ENCODE data around the gene NUP58. TPM values are rescaled to one million over a fixed set of nuclear protein-coding genes. Genes with fewer than 3 reads are reported as not detected.

The NUP58 gene
- total RNA-seq, 1 donor from 2014 or later, result 40.7 TPM

DNA sequence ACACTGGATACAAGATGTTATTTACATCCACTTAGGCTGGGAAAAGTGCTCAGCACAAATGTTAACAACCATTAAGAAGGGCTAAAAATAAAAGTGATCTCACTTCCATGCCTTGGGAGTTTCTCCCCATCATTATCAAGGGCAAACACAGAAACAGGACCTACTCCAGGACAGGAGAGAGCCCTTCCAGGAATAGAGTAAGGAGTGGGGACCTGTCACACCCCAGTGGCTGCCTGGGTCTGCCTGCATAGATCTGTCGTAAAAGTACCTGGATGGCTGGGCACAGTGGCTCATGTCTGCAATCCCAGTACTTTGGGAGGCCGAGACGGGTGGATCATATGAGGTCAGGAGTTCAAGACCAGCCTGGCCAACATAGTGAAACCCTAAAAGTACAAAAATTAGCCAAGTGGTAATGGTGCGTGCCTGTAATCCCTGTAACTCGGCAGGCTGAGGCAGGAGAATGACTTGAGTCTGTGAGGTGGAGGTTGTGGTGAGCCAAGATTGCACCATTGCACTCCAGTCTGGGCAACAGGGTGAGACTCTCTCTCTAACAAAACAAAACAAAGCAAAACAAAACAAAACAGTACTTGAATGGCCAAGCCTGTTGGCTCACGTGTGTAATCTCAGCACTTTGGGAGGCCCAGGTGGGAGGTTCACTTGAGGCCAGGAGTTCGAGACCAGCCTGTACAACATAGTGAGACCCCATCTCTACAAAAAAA lies 76.0 kb downstream of the NUP58 start:
- DNase-seq (ENCODE audit: low read depth in 2 of 2), result no peak

DNA sequence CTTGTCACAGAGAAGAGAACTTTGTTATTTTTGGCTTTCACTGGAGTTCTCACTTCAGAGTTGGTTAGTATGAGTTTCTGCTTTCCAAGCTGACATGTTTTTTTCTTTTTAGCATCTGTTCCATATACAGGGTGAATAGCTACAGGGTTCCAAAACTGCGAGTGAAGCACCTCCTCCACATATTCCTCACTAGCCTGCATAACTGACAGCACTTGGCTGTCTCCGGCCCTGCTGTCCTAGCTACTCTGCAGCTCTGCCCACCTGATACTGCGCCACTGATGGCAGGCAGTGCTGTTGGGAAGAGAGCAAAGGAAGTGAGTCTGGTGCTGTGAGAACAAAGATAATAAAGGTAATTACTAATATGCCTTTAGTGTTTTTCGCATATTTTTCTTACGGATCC lies 77.1 kb downstream of the NUP58 start:
- DNase-seq (ENCODE audit: low read depth in 2 of 2), result no peak

DNA sequence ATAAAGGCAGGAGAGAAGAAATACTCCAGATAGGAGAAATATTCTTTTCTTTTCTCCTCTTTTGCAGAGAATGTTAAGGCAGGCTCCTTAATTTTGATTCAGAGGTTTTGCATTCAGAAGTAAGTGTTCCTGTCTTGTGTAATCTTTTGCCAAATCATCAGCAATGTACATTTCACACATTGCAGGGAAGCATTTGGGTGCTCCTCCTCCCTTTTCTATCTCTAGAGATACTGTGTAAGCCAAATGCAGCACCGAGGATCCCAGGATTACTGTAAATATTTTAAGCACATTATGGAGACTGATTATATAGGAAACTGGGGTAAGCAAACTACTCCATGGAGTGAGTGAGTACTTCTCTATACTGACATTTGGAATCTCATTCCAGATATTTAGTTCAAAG lies 77.6 kb downstream of the NUP58 start:
- no peak for DNase-seq (ENCODE audit: low read depth in 2 of 2)

DNA sequence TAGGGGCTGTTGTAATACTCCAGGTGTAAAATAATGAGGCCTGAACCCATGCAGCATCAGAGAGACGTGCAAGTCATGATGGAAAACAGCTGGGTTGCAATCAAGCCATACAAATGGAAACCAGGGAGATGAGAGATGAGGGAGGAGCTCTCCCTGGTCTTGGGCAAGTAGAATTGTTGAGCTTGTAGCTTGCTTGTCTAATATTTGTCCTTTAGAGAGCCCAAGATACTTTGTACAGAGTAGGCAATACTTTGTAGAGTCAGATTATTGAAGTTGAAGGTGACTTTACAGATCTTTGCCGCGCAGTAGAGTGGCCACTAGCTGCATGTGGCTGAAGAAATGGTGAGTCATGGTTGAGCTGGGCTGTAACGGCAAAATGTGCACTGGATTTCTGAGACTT lies 78.7 kb downstream of the NUP58 start:
- no peak for DNase-seq (ENCODE audit: low read depth in 2 of 2)

DNA sequence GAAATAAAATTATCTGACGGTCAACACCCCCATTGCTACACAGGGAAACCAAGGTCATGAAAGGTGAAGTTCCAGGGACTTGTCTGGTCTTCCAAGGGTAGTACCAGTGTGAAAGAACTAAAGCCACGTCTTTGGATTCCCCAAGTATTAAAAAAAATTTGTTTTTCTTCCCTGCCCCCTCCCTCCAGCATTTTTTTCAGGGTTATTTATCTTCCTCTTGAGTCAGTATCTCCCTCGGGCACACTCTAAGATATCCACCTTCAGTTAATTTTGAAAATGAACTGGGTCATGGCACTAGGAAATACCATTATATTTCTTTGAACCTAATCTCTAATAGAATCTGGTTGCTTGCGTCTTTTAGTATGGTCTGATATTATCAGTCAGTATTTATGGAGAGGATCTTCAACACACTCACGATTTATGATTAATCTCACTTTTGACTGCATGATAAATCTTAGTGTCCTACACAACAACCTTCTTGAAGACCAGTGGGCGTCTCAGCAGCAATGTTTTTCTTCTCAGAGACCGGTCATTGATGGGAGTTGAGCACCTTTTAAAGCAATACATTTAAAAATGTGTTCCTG lies 79.4 kb downstream of the NUP58 start:
- no peak for DNase-seq (ENCODE audit: low read depth in 2 of 2)

DNA sequence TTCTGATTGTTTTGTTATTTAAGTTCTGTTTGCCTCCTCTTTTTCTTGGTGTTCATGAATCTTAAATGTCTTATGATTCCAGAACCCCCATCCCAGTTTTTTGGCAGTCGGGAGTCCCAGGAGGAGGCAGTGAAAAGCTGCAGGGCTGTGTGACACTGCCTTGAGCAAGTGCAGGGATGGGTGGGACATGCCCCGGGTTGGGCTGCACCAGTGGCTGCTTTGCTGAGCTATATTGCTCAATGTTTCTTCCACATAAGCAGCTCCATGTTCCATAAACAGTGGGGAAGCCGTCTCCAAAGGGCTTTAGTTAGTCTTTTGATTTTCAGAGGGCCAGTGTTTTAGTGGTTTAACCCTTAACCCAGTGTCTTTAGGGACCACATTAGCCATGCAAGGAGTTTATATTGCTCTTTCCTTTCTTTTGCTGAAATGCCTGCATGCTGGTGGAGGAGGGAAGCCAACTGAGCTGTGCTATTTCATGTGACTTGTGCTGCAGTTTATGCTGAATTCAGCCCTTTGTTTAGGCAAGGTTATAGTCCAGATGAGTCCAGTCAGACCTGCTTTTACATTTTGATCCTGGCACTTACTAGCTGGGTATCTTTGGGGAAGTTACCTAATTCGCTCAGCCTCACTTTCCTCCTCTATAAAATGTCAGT lies 83.5 kb downstream of the NUP58 start:
- no peak for DNase-seq (ENCODE audit: low read depth in 2 of 2)

DNA sequence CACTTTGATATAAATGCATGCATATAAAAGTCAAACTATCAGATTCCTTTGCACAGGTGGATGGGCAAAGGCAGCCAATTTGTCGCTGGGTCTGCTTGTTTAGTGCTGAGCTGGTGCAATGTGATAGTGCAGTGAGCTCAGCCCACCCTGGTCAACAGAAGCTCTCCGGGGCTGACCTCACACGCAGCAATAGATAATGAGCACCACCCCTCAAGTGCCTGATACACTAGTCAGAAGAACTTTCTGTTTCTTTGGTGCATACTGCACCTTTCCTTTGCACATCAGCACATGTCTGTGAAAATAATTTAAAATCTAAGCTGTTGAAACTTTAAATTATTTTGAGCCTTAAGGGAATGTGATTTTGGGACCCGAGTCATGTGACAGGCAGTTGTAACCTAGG lies 90.5 kb downstream of the NUP58 start:
- no peak for DNase-seq (ENCODE audit: low read depth in 2 of 2)

Other genes with a start within 250 kb of the NUP58 start
- gene PABPC3, start 205.5 kb upstream of the NUP58 start, total RNA-seq, result under 0.01 TPM in 2 replicates
- gene AMER2, start 129.3 kb upstream of the NUP58 start, total RNA-seq, result not detected in 2 replicates
- gene MTMR6, start 14.1 kb upstream of the NUP58 start, total RNA-seq, result 19.8 and 24.6 TPM in 2 replicates
- gene ATP8A2, start 70.3 kb downstream of the NUP58 start, total RNA-seq, result under 0.01 TPM in 2 replicates